ENCODE data around the gene NAV3.

The NAV3 gene

DNA sequence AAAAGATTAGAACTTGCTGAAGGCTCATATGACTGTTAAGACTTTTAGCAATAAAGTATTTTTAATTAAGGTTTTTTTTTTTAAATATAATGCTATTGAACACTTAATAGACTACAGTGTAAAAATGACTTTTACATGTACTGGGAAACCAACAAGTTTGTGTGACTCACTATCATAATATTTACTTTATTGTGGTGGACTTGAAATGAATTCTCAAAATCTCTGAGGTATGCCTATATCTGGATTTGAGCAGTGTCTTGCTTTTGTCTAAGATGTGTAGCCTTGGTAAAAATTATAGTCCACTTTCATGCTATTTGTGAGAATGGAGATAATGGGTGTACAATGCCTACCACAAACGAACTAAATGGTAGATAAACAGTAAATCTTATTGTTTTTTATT is 33.9 kb upstream of the NAV3 start:
- TF ChIP-seq, protein P1, sequence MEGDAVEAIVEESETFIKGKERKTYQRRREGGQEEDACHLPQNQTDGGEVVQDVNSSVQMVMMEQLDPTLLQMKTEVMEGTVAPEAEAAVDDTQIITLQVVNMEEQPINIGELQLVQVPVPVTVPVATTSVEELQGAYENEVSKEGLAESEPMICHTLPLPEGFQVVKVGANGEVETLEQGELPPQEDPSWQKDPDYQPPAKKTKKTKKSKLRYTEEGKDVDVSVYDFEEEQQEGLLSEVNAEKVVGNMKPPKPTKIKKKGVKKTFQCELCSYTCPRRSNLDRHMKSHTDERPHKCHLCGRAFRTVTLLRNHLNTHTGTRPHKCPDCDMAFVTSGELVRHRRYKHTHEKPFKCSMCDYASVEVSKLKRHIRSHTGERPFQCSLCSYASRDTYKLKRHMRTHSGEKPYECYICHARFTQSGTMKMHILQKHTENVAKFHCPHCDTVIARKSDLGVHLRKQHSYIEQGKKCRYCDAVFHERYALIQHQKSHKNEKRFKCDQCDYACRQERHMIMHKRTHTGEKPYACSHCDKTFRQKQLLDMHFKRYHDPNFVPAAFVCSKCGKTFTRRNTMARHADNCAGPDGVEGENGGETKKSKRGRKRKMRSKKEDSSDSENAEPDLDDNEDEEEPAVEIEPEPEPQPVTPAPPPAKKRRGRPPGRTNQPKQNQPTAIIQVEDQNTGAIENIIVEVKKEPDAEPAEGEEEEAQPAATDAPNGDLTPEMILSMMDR (IDR thresholded peaks at IDR 0.05): no peak

DNA sequence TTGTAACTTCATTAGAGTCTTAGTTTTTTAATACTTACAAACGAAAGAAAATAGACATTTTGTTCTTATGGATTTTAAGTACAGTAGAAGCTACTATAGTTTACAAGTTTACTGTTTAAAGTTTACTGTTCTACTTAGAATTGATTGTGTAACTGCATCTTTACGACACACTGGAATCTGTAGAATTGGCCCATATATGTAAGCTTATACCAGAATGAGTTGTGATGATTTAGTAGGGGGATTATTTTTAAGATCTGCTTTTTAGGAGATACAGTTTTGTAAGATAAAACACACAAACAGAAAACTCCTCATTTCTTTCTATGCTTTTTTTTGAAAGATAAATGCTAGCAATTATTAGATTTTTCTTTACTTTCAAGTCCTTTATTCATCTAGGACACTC is 30.2 kb upstream of the NAV3 start:
- TF ChIP-seq, protein P1 (IDR thresholded peaks at IDR 0.05): no peak

DNA sequence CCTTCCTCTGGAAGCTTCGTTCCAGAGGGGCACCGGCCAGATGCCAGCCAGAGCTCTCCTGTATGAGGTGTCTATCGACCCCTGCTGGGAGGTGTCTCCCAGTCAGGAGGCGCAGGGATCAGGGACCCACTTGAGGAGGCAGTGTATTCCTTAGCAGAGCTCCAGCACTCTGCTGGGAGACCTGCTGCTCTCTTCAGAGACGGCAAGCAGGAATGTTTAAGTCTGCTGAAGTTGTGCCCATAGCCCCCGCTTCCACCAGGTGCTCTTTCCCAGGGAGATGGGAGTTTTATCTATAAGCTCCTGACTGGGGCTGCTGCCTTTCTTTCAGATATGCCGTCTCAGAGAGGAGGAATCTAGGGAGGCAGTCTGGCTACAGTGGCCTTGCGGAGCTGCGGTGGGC is 22.2 kb upstream of the NAV3 start:
- TF ChIP-seq, protein P1 (IDR thresholded peaks at IDR 0.05): no peak

DNA sequence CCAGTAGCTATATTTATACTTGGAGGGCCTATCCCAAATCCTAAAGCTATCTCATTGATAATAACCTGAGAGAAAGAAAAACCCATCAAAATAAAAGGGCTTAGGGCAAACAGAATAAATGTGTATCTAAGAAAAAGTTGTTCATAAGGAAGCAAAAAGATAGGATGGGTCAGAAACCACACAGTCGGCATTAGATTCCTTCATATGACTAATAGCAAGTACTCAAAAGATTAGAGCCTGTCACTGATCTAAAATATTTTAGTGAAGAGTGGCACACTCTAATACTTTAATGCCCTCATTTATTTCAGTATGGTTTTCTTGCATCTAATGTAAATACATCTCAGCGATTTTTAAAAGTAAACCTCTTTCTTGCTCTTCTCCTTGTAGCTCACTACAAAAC is 17.1 kb upstream of the NAV3 start:
- TF ChIP-seq, protein P1 (IDR thresholded peaks at IDR 0.05): no peak

DNA sequence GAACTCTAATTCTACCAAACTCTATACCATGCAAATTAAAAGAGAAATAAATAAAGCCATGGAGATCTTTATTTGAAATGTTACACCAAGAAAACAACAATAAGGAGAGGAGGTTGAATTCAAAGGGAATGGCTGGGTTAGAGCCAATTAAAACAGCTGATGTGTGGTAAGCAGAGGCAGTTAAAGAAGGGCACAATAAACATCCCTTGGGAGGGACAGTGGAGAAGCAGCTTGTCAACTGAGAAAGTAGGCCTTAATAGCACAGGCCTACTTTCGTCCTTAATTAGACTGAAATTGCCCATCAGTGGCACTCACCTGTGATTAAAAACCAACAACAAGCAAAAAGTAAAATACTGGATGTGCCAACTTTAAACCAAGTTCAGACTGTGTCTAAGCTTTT is 16.3 kb upstream of the NAV3 start:
- TF ChIP-seq, protein P1 (IDR thresholded peaks at IDR 0.05): no peak

DNA sequence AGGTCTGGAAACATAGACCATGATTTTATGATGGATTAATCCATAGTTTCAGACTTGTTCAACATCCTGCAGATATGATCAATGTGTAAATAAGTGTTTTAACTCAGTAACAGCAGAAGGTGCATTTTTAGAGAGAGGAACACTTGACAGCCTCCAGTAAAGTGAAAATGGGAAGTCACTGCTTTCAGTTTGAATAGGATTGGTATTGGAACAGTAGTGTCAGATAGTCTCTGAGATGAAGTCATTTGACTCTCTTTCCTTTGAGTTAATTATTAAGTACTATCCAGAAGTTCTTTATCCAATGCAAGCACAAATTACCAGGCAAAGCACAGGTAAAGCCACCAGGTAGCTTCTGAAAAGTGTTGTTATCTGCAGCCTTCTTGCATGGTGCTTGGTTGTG is 14.5 kb upstream of the NAV3 start:
- TF ChIP-seq, protein P1 (IDR thresholded peaks at IDR 0.05): no peak

DNA sequence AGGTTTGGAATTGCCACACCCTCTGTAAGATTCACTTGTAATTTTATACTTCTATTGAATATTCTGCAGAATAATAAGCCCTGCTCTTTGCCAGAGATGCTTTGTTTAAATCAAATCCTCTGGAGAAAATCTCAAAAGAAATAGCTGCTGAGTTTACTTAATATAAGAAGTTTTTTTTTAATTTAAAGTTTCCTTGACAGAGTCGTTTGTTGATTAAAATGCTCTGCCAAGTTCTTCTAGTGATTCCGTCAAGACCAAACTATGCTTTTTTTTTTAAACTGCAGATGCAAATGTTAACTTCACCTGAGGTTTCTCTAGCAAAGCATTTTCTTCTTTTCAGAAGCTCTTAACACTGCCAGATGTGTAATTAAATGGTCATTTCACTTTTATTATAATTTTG is 13.4 kb upstream of the NAV3 start:
- TF ChIP-seq, protein P1 (IDR thresholded peaks at IDR 0.05): no peak

DNA sequence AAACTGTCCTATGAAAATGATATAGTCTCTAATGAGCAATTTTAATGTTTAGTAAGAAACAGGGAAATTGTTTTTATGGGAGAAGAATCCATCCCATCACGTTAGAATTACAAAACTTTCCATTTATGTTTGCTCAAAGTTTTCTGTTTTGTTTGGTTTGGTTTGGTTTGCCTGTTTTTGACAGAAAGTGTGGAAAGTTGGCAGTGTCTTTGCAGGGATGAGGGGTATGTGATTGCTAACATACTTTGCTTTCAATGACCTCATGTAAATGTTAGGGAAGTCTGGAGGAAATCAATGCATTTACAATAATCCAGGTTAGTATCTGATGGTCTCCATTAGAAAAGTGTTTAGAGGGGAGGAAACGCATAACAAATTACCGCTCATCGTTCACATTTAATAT is 12.3 kb upstream of the NAV3 start:
- TF ChIP-seq, protein P1 (IDR thresholded peaks at IDR 0.05): no peak
